A549 (cell line): Measurements from ENCODE around the gene FMNL2. TPM values are rescaled to one million over a fixed set of nuclear protein-coding genes. Genes with fewer than 3 reads are reported as not detected.
"Not testable (repeated sequence)": the region's sequence is repeated elsewhere in the genome, so short reads cannot be mapped to it uniquely, and the experiment has no call there.

ENCODE experiments used
- ATAC-seq, 2 experiments: fragments of 200-7000 bp in 1 of 2; fragments of >200 bp in 1 of 2; cut with Nextera tagmentation in 1 of 2; cut with Tn5 transposase in 1 of 2; 3 replicates each; pipeline versions ENCODE4 v1.8.0 to v1.9.1; 2018 to 2020; ENCODE audit warnings: mild to moderate bottlenecking in 1 of 2, moderate library complexity in 1 of 2
- CTCF ChIA-PET: fragments of 300-600 bp; sonication (Branson Sonifier 250); formaldehyde crosslinking; extraction: SDS; loops from one replicate; lab custom pipeline; 2021; ENCODE audit warnings: antibody characterized with exemption, inconsistent platforms; lab: Yijun Ruan, JAX
- POLR2A ChIA-PET: fragments of 350-600 bp; formaldehyde crosslinking; extraction: SDS; loops from one replicate; lab custom pipeline; 2021; ENCODE audit warnings: antibody characterized with exemption, inconsistent platforms; lab: Yijun Ruan, JAX
- DNase-seq, 2 experiments: peaks; one replicate each; pipeline versions ENCODE4 v3.0.0 to v3.0.0-alpha.2; 2011 to 2016; ENCODE audit warnings: low read depth in 1 of 2, low spot score in 1 of 2
- FAIRE-seq: peaks from 2 replicates; lab custom pipeline; 2011; peaks lifted over from hg19 to GRCh38; lab: Jason Lieb, UNC
- H3K27ac ChIP-seq, 2 experiments: fragments of >200 bp; sonication (Bioruptor Twin); formaldehyde crosslinking; 3 replicates each; pipeline ENCODE4 v1.5.1; 2016 to 2017
- H3K4me1 ChIP-seq: fragments of >200 bp; sonication (Bioruptor Twin); formaldehyde crosslinking; 3 replicates; pipeline ENCODE4 v1.6.1; 2016
- H3K4me2 ChIP-seq: fragments of >200 bp; sonication (Bioruptor Twin); formaldehyde crosslinking; 3 replicates; pipeline ENCODE4 v1.6.1; 2016
- H3K4me3 ChIP-seq: fragments of >200 bp; sonication (Bioruptor Twin); formaldehyde crosslinking; 3 replicates; pipeline ENCODE4 v1.5.1; 2016
- H3K9me3 ChIP-seq: fragments of >200 bp; sonication (Bioruptor Twin); formaldehyde crosslinking; 3 replicates; pipeline ENCODE4 v1.6.1; 2016
- EHF ChIP-seq: fragments of 250-450 bp; sonication (Bioruptor Pico); IDR thresholded peaks from 2 replicates; pipeline ENCODE4 v1.5.0; 2020; ENCODE audit warnings: mild to moderate bottlenecking
- EP300 ChIP-seq, 2 experiments: fragments of >200 bp; sonication (Bioruptor Twin); formaldehyde crosslinking; IDR thresholded peaks; 2 replicates in 1 of 2; 3 replicates in 1 of 2; pipeline ENCODE4 v1.6.1; 2016 to 2017
- FOSL2 ChIP-seq, 2 experiments: fragments of 450-650 bp in 1 of 2; fragments of >200 bp in 1 of 2; sonication (Bioruptor Twin) in 1 of 2; formaldehyde crosslinking; IDR thresholded peaks; 2 replicates each; pipeline versions ENCODE4 v1.5.0 to v1.6.1; 2016 to 2020; ENCODE audit warnings: mild to moderate bottlenecking in 1 of 2, moderate library complexity in 1 of 2
- HOXA7 ChIP-seq: fragments of 250-450 bp; sonication (Bioruptor Pico); IDR thresholded peaks from 2 replicates; pipeline ENCODE4 v1.5.0; 2020; ENCODE audit warnings: mild to moderate bottlenecking, moderate library complexity
- JUN ChIP-seq, 2 experiments: fragments of >200 bp; sonication (Bioruptor Twin); formaldehyde crosslinking; IDR thresholded peaks; 2 replicates in 1 of 2; 3 replicates in 1 of 2; pipeline ENCODE4 v1.6.1; 2016 to 2017
- MYC ChIP-seq: IDR thresholded peaks from 2 replicates; pipeline ENCODE4 v1.6.1; 2012; ENCODE audit warnings: mild to moderate bottlenecking, inconsistent platforms, low read length, improper control_type of control experiment, borderline replicate concordance
- NR3C1 ChIP-seq: fragments of >200 bp; sonication (Bioruptor Twin); formaldehyde crosslinking; IDR thresholded peaks from 3 replicates; pipeline ENCODE4 v1.6.1; 2017
- SREBF2 ChIP-seq: fragments of 450-650 bp; IDR thresholded peaks from 2 replicates; pipeline ENCODE4 v1.6.1; 2014; ENCODE audit warnings: mild to moderate bottlenecking, moderate library complexity
- WGBS: methylation state at CpG from one replicate; pipeline ENCODE4 v1.1.6; 2017; ENCODE audit errors: missing lambda C conversion rate; 5-methylcytosine and 5-hydroxymethylcytosine counted together
- polyA plus RNA-seq, 4 experiments: library from polyadenylated mRNA; depleted of rRNA in 3 of 4; stranded (reverse); fragments of >200 nt; fragmentation: RNase III in 1 of 4; extraction: RNeasy Plus Mini Kit Qiagen cat#74134 plus additional on column Dnase treatment in 1 of 4; gene quantifications; 2 replicates in 3 of 4; 3 replicates in 1 of 4; pipeline ENCODE4 v1.2.3, GENCODE V29; 2011 to 2017
- TF ChIP-seq, protein P1 (sequence below): fragments of >200 bp; sonication (Bioruptor Twin); formaldehyde crosslinking; IDR thresholded peaks from 3 replicates; pipeline ENCODE4 v1.6.1; 2016
- TF ChIP-seq, protein P2 (sequence below): fragments of >200 bp; sonication (Bioruptor Twin); formaldehyde crosslinking; IDR thresholded peaks from 2 replicates; pipeline ENCODE4 v1.6.1; 2016
- TF ChIP-seq, protein P3 (sequence below): fragments of 450-650 bp; IDR thresholded peaks from 2 replicates; pipeline ENCODE4 v1.6.1; 2014; ENCODE audit warnings: antibody characterized with exemption
- TF ChIP-seq, protein P4 (sequence below): fragments of 150-350 bp; IDR thresholded peaks from 2 replicates; pipeline ENCODE4 v1.6.1; 2014; ENCODE audit warnings: low read depth, mild to moderate bottlenecking, low read length
- TF ChIP-seq, protein P5 (sequence below): fragments of >200 bp; sonication (Bioruptor Twin); formaldehyde crosslinking; IDR thresholded peaks from 3 replicates; pipeline ENCODE4 v1.5.1; 2016

The FMNL2 gene
- polyA plus RNA-seq, 2 of the 4 experiments (the other 2 are of a cell fraction) = 27.9 to 36.5 TPM

DNA sequence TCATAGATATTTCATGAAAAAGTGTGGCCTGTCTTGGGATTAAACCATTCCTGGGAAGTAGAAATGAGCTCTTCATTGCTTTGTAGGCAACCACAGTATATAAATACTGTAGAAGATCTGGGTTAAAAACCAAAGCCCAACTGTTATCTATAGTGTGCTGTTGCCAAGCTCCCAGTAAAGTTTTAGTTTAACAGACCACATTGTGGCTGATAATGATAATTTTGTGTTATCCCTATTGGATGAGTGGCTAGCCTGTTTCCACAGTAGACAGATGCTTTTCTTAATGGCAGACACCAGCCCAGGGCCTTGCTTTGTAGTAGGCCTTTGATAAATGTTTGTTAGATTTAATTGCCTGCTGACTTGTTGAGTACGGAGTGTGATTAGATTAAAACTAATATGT, 52.1 kb downstream of the FMNL2 start:
- ChIA-PET CTCF (interaction anchor here (2.1 kb wide), 1 partner anchor 240 kb away, joined by 8 read pairs; no protein-coding TSS in a partner anchor), POLR2A (no interaction called here)
- no peak for ATAC-seq
- Histone ChIP-seq H3K4me2 (no peak overlapping the region), H3K4me1 (peaks cover 35% of the 10 kb centered on the region), H3K4me3 (no peak overlapping the region), H3K27ac (no peak overlapping the region), H3K9me3 (no peaks in the 10 kb centered on the region)
- 98% methylated on average over 1 of the region's 1 CpG for whole genome bisulfite sequencing
- no peak for FAIRE-seq
- TF ChIP-seq, protein P1, sequence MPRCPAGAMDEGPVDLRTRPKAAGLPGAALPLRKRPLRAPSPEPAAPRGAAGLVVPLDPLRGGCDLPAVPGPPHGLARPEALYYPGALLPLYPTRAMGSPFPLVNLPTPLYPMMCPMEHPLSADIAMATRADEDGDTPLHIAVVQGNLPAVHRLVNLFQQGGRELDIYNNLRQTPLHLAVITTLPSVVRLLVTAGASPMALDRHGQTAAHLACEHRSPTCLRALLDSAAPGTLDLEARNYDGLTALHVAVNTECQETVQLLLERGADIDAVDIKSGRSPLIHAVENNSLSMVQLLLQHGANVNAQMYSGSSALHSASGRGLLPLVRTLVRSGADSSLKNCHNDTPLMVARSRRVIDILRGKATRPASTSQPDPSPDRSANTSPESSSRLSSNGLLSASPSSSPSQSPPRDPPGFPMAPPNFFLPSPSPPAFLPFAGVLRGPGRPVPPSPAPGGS = no peak
- TF ChIP-seq SREBF2 = no peak
- DNase-seq = no peak

DNA sequence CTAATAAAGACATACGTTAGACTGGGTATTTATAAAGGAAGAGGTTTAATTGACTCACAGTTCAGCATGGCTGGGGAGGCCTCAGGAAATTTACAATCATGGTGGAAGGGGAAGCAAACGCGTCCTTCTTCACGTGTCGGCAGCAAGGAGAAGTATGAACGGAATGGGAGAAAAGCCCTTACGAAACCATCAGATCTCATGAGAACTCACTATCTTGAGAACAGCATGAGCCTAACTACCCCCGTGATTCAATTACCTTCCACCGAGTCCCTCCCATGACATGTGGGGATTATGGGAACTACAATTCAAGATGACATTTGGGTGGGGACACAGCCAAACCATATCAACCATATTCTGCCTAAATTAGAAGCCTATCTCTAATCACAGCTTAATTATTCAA, 53.3 kb downstream of the FMNL2 start:
- peaks cover 35% of the 10 kb centered on the region for H3K4me1 ChIP-seq
- FAIRE-seq, H3K4me2 ChIP-seq, ATAC-seq, H3K27ac ChIP-seq, CTCF ChIA-PET, POLR2A ChIA-PET, H3K9me3 ChIP-seq, DNase-seq, H3K4me3 ChIP-seq: not testable (repeated sequence)
- 91% methylated on average over 9 of the region's 9 CpGs for WGBS

DNA sequence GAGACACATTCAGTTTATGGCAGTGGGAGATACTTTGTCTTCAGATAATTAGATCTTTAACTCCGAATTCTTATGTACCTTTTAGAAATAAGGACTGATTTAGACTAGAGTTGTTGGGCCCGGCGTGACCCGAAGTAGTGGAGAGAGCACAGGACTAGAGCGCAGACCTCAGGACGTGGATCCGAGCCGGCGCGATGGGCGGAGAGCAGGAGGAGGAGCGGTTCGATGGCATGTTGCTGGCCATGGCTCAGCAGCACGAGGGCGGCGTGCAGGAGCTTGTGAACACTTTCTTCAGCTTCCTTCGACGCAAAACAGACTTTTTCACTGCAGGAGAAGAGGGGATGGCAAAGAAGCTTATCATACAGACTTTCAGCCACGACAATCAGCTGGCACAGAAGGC, 54.5 kb downstream of the FMNL2 start:
- no peak overlapping the region for H3K4me3 ChIP-seq
- CTCF ChIA-PET = interaction anchor here (1.0 to 1.7 kb wide), 2 partner anchors 11 to 200 kb away, joined by 3 to 4 read pairs; no protein-coding TSS in a partner anchor
- peaks cover 25% of the 10 kb centered on the region for H3K4me1 ChIP-seq
- ATAC-seq = no peak
- no peak overlapping the region for H3K27ac ChIP-seq
- no peak for DNase-seq
- TF ChIP-seq EP300 (IDR thresholded peaks at IDR 0.05) (no peak), MYC (no peak), JUN (IDR thresholded peaks at IDR 0.05) (no peak), HOXA7 (CRISPR knock-in tag) (no peak), FOSL2 (IDR thresholded peaks at IDR 0.05) (no peak), FOSL2 (CRISPR knock-in tag; IDR thresholded peaks at IDR 0.05) (no peak), EHF (CRISPR knock-in tag) (no peak), NR3C1 (no peak)
- TF ChIP-seq, protein P2, sequence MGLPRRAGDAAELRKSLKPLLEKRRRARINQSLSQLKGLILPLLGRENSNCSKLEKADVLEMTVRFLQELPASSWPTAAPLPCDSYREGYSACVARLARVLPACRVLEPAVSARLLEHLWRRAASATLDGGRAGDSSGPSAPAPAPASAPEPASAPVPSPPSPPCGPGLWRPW = no peak
- TF ChIP-seq, protein P3, sequence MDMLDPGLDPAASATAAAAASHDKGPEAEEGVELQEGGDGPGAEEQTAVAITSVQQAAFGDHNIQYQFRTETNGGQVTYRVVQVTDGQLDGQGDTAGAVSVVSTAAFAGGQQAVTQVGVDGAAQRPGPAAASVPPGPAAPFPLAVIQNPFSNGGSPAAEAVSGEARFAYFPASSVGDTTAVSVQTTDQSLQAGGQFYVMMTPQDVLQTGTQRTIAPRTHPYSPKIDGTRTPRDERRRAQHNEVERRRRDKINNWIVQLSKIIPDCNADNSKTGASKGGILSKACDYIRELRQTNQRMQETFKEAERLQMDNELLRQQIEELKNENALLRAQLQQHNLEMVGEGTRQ = no peak
- TF ChIP-seq, protein P1 = no peak
- TF ChIP-seq, protein P4, sequence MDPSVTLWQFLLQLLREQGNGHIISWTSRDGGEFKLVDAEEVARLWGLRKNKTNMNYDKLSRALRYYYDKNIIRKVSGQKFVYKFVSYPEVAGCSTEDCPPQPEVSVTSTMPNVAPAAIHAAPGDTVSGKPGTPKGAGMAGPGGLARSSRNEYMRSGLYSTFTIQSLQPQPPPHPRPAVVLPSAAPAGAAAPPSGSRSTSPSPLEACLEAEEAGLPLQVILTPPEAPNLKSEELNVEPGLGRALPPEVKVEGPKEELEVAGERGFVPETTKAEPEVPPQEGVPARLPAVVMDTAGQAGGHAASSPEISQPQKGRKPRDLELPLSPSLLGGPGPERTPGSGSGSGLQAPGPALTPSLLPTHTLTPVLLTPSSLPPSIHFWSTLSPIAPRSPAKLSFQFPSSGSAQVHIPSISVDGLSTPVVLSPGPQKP = no peak
- TF ChIP-seq, protein P5, sequence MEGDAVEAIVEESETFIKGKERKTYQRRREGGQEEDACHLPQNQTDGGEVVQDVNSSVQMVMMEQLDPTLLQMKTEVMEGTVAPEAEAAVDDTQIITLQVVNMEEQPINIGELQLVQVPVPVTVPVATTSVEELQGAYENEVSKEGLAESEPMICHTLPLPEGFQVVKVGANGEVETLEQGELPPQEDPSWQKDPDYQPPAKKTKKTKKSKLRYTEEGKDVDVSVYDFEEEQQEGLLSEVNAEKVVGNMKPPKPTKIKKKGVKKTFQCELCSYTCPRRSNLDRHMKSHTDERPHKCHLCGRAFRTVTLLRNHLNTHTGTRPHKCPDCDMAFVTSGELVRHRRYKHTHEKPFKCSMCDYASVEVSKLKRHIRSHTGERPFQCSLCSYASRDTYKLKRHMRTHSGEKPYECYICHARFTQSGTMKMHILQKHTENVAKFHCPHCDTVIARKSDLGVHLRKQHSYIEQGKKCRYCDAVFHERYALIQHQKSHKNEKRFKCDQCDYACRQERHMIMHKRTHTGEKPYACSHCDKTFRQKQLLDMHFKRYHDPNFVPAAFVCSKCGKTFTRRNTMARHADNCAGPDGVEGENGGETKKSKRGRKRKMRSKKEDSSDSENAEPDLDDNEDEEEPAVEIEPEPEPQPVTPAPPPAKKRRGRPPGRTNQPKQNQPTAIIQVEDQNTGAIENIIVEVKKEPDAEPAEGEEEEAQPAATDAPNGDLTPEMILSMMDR = no peak
- TF ChIP-seq, all 56 proteins: peak for 0
- H3K9me3 ChIP-seq = no peaks in the 10 kb centered on the region
- POLR2A ChIA-PET = no interaction called here
- WGBS = 92% methylated on average over 19 of the region's 19 CpGs
- no peak overlapping the region for H3K4me2 ChIP-seq
- FAIRE-seq = no peak
